GM11168 (cell line): ENCODE results near the gene GMPR2.

ENCODE experiments used
- in situ Hi-C: fragments of 300-500 bp; cut with MboI; formaldehyde crosslinking; loops from one replicate; pipeline ENCODE4 v1.12.0; 2022; ENCODE audit warnings: low sequenced_read_pairs; ENCODE audit not compliant: unreplicated experiment

The GMPR2 gene

DNA sequence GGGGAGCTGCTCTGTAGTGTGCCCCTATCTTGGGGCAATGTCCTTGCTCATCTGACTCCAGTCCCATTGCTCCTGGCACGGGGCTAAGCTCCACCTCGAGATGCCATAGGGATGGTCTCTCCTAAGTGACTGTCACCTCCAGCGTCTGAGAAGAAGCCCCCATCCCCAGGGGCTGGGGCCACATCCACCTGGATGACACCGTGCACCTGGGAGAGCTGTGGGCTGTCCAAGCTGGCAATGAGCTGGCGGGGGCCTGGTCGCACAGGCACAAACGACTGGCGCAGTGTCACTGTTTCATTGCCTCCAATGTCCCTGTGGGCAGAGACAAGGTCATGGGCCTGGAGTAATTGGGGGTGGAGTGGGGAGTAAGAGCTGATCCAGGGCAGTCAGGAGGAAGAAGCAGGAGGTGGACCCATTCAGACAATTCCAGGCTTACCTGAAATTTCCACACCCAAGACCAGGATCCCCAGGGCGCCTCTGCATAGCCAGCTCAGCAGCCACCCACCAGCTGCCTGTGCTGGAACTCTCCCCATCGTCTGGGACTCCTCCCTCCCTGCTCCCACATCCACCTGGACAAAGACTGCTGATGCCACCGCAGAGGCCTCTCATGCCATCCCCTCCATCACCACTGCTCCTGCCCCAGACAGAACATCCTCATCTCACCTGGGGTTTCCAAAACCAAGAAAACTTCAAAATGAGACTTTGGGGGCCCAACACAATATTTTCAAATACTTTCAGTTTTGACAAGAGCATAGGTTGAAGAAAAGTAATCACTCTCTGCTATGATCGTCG lies 16.7 kb downstream of the GMPR2 start:
- in situ Hi-C loops, result no loop called here

DNA sequence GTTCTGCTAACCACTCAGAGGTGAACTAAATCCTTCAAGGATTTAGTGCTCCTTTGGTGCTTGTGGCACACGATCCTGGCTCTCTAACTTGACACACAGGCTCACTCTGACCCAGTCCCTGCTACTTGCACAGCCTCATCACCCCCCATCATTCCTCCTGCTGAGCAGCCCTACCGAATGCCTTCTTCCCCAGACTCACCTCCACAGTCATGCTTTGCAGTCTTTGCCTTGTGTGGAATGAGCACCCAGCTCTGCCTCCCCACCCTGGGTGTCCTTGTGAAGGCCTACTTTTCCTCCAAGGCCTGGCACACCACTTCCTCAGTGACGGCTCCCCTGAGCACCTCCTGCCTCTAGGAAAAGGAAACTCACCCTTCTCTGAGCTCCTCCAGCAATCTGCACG lies 17.6 kb downstream of the GMPR2 start:
- in situ Hi-C loops, result no loop called here

GRCh38 chr14:24251880-24252288 lies 19.2 kb downstream of the GMPR2 start:
- in situ Hi-C loops, result no loop called here

- in situ Hi-C loops, result no loop called here
Observed at GRCh38 chr14:24252289-24253124, 19.8 kb downstream of the GMPR2 start.

DNA sequence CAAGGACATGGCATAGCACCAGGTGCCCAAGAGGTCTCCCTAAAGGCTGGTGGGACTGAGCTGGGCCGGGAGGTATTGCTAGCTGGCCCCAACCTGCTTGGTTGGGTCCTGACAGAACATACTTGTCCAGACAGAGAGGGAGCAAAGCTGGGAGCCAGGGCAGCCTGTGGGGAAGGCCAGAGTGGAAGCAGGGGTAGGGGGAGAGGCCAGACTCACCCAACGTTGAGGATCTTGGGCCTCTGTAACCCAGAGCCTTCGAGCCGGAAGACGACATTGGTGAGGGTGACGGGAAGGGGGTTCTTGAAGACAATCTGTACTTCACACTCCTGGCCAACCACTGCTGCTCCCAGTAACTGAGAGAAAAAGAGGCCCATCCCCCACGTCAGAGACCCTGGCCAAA lies 21.2 kb downstream of the GMPR2 start:
- in situ Hi-C loops, result no loop called here

DNA sequence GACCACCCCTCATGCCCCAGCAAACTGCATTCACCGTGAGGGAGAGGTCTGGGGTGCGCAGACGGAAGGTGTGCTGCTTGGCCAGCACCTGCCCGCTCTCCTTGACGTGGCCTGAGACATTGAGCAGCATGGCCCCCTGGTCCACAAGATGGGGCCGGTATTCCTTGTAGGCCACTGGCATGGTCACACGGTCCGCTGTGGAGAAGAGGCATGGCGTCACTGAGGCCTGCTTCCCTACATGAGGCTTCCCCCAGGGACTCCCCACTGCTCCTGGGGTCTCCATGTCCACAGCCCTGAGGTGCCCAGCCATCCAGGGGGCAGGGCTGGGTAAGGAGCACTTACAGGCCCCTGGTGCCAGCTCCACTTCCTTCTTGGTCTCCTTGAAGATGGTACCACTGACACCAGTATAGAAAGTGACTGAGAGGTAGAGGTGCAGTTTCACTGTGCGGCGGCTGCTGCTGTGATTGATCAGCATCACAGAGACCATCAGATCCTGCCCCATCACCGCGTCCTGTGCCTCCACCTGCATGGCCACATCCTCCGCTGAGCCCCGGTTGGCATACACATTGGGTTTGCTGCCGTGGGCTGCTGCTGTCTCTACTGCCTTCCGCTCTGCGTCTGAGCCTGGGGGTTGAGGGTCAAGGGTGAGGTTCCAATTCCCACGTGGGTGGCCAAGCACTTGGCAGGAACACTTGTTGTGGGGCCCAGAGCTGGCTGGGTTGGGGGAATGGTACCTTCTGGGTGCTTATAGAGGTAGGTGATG lies 22.1 kb downstream of the GMPR2 start:
- in situ Hi-C loops, result no loop called here

DNA sequence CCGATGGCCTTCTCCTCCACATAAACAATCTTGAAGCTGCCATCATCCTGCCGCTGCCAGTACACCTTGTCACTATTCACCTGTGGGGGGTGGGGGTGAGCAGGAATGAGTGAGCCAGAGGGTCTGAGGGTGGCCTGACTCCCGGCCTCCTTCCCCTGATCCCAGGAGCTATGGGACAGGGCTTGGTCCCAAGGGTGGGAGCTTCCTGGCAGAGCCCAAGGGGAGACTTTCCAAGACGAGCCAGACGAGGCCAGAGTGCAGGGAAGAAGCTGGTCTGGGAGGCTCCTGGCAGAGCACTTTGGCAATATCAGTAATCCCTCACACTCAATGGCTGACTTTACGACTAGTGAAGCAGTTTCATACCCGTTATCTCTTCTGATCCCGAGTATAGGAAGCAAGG lies 22.7 kb downstream of the GMPR2 start:
- in situ Hi-C loops, result no loop called here

DNA sequence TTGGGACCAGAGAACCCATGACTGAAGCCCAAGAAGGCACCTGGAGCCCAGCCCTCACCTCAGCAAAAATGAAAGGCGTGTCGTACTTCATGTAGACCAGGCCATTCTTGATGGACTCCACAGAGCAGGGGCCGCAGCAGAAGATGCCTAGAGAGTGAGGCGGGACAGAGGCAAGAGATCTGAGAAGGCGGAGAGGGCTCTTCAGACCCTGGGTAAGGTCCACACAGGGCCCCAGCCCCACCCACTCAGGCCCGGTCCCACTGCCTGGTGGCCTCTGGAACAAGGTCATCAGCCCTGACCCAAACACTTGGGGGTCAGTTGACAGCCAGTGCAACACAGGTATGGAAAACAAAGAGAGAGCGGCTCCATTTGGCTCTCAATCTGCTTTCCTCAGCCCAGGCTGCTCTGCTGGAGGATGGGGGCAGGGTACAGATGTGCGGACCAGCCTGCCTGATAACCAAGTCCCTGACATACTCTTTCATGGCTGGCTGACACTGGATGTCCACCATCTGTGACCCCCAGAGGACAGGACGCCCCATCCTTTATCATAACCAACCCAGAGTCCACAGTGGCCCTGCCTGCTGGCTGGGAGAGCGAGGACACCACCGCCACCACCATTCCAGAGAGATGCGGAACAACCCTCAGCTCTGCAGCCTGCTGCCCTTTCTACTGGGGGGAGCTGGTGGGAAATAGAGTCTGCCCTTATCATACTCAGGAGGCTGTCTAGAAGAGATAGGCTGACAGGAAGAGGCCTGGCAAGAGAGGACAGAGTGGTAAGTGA lies 23.4 kb downstream of the GMPR2 start:
- in situ Hi-C loops, result no loop called here

- in situ Hi-C loops, result no loop called here
Observed at GRCh38 chr14:24256960-24257359, 24.2 kb downstream of the GMPR2 start.

DNA sequence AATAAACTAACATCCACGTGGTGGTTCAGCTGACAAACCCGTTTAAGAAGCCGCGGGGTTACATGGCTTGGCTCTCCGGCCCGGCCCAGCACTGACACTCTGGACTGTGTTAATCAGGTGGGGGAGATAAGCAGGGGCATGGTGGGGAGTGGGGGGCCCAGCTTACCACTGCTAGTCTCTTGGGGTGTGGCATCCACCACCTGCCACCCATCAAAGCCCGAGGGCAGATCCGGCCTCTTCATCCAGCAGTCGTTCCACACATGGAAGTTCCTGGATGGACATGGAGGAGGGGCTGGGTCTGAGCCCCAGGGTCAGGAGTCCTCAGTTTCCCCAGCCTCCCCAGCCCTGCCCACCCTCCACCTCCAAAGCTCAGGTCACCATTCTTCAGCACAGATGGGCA lies 25.4 kb downstream of the GMPR2 start:
- in situ Hi-C loops, result no loop called here

GRCh38 chr14:24258548-24259265 lies 26.0 kb downstream of the GMPR2 start:
- in situ Hi-C loops, result no loop called here

DNA sequence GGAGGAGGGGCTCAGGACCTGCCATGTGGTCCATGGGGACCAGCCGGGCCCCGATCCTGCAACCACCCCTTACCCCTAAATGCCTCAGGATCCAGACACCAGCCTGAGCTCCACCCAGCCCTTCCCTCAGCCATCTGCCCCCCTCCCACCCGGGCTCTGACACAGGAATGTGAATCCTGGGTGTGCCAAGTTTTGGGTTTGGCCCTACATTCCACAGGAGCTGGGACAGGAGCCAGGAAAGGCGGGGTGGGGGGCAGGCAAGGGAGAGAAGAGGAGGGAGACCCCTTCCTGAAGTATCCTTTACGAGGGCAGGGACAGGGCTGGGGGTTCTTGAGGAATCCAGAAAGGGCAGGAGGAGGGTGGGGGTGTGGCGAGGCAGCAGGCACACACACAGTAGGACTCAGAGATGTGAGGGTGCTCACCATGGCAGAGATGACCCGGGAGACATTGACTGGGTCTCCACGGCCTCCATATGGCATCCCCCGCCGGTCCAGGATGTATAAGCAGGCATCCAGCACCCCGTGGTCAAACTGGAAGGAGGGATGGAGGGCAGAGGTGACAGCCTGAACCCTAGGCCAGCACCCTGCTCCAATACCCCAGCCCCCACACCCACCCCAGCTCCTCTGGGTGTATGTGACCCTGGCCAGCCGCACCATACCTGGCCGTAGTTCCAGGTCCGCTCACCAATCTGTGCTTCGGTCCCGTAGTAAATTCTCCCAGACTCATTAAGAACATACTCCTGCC lies 26.7 kb downstream of the GMPR2 start:
- in situ Hi-C loops, result no loop called here

GRCh38 chr14:24260026-24260779 lies 27.5 kb downstream of the GMPR2 start:
- in situ Hi-C loops, result no loop called here

GRCh38 chr14:24260780-24261157 lies 28.0 kb downstream of the GMPR2 start:
- in situ Hi-C loops, result no loop called here

GRCh38 chr14:24261256-24261968 lies 28.7 kb downstream of the GMPR2 start:
- in situ Hi-C loops, result no loop called here

DNA sequence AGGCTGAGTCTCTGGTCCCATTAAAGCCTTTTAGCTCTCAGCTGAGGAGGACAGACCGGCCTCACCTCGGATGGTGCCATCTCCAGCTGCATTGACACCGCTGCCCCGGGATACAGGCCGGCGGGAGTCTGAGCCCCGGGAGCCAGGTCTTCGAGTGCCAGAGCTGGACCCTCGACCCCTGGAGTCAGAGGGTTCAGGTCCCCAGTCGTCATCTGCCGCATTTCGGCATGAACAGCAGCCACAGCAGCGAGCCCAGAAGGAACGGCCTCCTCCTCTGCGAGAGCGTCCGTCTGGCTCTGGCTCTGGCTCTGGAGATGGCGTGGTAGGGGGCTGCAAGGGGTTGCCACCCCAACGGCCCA lies 29.2 kb downstream of the GMPR2 start:
- in situ Hi-C loops, result no loop called here

- in situ Hi-C loops, result no loop called here
Observed at GRCh38 chr14:24262821-24263733, 30.3 kb downstream of the GMPR2 start, which contains the start of gene TGM1. TSS of gene TGM1 (minus strand) at chr14:24263177. CDS start at chr14:24262352, 825 bp downstream.
